GM23248 (cell line): ENCODE data around the gene COPS6.

Experiments
- EZH2 ChIP-seq: fragments of 200-600 bp; sonication (generic); IDR thresholded peaks from 2 replicates; pipeline ENCODE4 v1.6.1; 2018; ENCODE audit warnings: antibody characterized with exemption, mild to moderate bottlenecking; ENCODE audit not compliant: insufficient read depth, poor library complexity, severe bottlenecking
- EZH2phosphoT487 ChIP-seq: fragments of 200-600 bp; sonication (generic); IDR thresholded peaks from 2 replicates; pipeline ENCODE4 v1.6.1; 2018; ENCODE audit warnings: antibody characterized with exemption, moderate library complexity, mild to moderate bottlenecking, low read depth; ENCODE audit not compliant: insufficient read depth

- TF ChIP-seq EZH2: no peak
- no peak for TF ChIP-seq EZH2phosphoT487
These were observed 44.1 kb upstream of the COPS6 start for GRCh38 chr7:100044718-100045117.
